Stimulated activated CD4-positive, alpha-beta T cell treated with anti-CD3 and anti-CD28 coated beads, Interleukin-12 subunit alpha, Interleukin-12 subunit beta, amount 100 ng/mL, for 4 hours (primary cell): ENCODE results near the gene PRKAB1.
"Not testable (repeated sequence)": the region's sequence is repeated elsewhere in the genome, so short reads cannot be mapped to it uniquely, and the experiment has no call there.

Source experiments
- DNase-seq: peaks from one replicate; pipeline ENCODE4 v3.0.0-alpha.2; 2020

The PRKAB1 gene, protein sequence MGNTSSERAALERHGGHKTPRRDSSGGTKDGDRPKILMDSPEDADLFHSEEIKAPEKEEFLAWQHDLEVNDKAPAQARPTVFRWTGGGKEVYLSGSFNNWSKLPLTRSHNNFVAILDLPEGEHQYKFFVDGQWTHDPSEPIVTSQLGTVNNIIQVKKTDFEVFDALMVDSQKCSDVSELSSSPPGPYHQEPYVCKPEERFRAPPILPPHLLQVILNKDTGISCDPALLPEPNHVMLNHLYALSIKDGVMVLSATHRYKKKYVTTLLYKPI

DNA sequence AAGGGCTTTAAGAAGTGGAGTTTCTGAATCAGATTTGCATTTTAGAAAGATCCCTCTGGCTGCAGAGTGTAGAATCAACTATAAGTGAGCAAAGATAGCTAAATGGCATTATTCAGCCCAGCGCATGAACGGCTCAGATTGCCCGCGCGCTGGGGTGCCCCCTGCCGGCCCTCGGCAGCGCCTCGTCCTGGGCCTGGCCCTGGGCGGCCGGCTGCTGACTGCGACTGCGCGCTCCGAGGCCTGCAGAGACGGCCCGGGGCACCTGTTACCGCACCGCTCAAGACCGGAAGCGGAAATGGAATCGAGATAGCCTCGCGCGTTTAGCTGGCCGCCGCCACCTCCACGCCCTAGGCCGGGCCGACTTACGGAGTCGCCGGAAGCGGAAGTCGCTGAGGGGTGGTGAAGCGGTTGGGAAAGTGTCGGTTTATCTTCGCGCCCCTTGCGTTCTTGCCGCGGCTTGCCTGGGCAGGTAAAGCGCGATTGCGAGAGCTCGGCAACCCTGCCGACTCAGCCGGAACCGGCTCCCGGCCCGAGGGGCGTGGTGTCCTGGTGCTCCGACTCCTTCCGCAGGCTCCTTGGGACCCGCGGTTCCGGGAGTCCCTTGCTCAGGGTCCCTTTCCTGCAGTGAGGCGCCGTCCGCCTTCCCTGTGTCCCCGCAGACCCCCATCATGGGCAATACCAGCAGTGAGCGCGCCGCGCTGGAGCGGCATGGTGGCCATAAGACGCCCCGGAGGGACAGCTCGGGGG, at the start of gene PRKAB1:
Gene PRKAB1 (plus strand): TSS at position 557 of the 747 bp plus-strand sequence. CDS start 112 bp downstream, at position 669.
- DNase-seq = peak; percentile 94

DNA sequence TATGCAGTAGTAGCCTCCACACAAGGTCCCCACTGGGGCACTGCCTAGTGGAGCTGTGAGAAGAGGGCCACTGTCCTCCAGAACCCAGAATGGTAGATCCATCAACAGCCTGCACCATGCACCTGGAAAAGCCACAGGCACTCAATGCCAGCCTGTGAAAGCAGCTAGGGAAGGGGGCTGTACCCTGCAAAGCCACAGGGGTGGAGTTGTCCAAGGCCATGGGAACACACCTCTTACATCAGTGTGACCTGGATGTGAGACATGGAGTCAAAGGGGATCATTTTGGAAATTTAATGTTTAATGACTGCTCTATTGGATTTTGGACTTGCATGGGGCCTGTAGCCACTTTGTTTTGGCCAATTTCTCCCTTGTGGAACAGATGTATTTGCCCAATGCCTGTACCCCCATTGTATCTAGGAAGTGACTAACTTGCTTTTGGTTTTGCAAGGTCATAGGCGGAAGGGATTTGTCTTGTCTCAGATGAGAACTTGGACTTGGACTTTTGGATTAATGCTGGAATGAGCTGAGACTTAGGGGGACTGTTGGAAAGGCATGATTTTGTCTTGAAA, 49.5 kb upstream of the PRKAB1 start:
- DNase-seq = not testable (repeated sequence)

DNA sequence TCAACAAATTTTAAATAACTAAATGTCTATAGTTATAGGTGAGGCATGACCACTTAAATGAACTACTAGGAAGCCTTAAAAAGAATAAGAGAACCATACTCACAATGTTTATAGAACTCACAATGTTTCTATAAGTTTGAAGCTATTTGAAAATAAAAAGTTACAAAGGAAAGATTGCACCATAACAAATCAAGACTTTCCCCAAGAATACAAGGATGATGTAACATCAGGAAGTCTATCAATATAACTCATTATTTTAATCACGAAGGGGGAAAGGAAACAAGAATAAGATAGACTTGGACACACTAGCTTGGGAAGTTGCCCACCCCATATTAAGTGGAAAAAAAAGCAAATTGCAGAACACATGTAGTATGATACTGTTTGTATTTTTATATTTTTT, 47.4 kb upstream of the PRKAB1 start:
- no peak for DNase-seq

DNA sequence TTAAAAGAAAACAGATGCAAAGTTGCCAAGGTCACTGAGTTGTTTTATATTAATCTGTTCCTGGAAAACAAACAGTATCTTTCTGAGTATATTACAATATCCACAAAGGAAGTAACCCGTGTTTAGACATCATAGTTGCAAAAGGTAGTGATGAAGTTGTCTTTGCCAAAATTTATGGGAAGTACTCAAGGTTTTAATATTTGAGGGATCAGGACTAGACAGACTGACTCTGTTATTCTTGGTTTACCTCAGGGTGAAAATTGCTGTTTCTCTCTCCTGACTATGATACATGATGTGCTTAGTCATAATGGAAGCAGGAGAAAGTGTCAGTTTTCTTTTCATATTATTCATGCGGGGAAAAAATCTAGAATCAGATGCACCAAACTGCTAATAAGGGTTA, 46.1 kb upstream of the PRKAB1 start:
- DNase-seq = no peak

DNA sequence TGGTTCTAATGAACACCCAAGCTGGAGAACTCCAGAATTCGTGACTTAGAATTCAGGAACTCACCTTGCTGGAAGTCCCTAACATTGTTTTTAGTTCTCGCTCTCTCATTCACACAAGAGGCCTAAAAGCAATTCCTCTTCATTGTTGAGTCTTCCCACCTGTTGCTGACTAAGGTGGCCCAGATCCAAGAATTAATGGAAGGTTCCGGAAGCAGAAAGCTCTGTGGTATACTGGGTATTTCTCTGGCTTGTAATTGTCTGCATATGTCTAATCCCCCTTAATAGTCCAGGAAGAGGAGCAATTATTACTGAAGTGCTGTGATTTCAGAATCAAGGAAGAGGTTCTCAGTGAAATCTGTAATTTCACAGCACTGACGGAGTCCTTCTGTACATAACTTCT, 43.0 kb upstream of the PRKAB1 start:
- no peak for DNase-seq

DNA sequence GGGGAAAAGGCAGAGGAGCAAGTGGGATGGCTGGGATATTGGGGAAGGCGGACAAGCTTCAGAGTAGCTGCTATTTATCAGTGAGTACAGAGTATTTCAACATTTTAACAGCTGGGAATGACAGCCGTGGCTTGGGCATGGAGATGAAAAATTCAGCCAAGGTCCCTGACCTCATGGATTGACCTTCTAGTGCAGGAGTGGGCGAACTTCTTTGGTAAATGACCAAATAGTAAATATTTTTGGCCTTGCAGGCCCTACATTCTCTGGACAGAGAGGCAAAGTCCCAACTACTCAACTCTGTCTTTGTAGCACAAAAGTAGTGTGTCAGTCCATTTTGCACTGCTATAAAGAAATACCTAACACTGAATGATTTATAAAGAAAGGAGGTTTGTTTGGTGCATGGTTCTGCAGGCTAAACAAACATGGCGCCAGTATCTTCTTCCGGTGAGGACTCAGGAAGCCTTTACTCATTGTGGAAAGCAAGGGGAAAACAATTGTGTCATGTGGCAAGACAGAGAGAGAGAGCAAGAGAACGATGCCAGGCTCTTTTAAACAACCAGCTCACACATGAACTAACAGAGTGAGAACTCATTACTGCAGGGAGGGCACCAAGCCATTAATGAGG, 40.8 kb upstream of the PRKAB1 start:
- DNase-seq = no peak

DNA sequence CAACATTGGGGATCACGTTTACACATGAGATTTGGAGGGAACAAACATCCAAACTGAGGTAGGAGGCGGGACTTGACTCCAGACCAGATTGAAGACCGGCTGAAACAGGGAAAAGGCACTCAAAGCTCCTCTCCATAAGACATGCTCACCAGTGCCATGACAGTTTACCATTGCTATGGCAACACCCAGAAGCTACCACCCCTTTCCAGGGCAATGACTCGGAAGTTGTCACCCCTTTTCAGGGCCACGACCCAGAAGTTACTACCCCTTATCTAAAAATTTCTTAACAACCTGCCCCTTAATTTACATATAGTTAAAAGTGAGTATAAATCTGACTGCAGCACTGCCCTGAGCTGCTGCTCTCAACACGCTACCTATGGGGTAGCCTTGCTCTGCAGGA, 40.2 kb upstream of the PRKAB1 start:
- no peak for DNase-seq

DNA sequence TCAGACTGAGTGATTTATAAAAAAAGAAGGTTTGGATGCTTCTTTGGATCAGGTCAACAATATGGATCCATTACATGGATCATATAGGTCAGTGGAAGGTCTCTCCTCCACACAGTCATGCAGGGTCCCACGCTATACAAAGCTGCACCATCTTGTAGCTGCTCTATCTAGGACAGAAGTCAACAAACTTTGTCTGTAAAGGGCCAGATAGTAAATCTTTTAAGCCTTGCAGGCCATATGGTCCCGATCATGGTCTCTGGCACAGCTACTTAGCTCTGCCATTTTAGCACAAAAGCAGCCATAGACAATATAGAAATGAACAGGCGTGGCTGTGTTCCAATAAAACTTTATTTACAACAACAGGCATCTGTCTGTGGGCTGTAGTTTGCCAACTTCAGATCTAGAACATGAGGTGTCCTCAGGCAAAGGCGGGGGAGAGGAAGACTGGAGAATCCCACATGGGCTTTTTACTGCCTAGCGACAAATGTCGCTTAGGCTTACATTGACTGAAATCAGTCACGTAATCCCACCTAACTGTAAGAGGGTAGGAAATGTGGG, 37.6 kb upstream of the PRKAB1 start:
- no peak for DNase-seq

DNA sequence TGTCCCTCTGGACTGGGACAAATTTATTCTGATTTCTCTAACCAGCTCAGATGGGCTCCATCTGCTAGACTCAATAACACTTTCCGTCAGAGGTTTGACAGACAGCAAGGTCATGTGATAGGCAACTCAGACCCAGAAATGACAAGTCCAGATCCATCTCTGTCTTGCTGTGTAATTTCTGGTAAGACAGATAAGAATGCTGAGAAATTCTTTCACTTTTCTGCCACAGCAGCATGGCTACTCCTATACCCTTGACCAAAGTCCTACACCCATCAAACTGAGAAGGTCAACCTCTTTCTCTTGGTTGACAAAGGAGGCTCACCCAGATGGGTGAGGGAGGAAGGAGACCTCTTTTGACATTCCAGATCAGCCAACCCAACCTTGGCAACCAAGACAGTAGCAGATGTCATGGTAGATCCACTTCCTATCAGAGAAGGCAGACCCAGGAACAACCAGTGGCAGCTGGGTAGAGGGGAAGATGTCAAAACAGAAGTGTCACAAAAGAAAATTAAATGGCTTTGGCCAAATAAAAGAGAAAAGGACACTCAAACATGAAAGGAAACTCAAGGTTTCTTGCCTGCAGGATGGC, 36.9 kb upstream of the PRKAB1 start:
- no peak for DNase-seq

DNA sequence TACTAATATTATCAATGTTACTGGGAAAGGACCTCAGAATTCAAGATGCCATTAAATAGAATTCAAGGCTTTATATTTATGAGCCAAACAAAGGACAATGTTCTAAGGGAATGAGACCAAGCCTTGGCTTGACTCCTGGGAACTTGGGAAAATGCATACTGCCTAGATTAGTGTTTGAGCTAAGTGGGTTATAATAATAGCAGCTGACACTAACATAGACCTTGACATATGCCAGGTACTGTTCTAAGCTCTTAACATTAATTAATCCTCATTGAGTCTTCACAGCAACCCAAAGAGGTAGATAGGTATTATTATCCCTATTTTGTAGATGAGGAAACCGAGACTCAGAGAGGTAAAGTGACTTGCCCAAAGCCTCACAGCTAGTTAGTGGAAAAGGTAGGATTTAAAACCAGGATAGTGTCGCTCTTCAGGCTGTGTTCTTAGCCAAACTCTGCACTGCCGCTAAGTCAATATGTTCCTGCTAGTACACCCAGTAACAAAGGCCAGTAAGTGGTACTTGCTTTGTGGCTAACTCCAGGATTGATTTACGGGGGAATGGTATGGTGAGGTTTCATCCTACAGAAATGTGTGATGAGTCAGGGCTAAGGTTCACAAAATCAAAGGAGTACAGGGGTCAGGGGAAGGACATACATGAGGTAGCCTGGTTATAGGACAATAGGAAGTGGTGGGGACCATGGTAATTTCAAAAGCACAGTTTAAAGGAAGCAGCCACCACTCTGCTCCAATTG, 35.8 kb upstream of the PRKAB1 start:
- no peak for DNase-seq

DNA sequence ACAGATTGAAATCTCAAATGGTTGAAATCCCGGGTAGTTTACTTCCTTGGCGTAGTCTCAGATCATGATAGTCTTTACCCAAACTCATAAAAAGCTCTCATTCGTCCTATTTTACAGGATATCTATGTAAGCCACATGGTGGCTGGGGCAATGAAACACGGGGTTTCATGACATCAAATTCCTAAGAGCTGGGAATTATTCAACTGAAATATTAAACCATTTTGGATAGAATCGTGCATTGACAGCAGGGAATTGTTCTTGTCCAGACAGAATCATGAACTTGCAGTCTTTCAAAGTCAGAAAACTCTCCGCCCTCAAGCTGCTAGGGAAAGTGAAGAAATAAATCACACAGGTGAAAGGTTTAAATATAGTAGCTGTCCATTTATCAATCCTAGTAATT, 33.2 kb upstream of the PRKAB1 start:
- DNase-seq = no peak

DNA sequence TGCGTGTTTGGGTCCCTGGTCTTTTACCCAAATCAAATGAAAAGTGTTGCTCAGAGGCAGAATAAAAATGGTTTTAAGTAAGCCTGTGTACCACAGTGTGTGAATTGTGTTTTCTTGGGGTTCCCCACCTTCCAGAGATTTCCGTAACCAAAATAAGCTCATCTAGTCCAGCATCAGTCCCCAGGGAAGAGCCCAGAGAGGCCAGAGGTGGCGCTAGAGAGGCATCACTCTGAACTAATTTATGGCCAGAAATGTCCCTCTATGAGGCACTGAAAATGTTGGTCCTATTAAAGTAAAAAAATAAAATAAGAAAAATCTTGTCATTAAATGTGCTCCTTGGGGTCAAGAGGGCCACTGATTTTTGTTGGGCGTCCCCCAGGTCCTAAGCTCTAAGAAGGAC, 24.9 kb upstream of the PRKAB1 start:
- no peak for DNase-seq

DNA sequence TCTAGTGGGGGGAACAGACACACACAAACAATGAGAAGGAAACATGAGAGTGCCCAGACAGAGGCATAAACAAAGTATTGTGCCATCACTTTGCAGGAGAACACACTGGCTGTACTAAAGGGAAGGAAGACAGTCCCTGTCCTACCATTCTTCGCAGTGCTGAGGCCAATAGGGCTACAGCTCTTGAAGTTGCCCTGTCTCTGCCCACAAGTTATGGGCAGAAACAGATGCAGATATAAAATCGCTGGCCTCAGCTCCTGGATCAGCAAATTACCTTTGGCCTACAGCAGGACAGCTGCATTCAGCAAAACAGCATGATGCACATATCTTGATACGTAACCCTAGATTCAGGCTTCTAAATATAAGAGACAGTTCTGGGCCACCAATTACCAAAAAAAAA, 23.0 kb upstream of the PRKAB1 start:
- no peak for DNase-seq

DNA sequence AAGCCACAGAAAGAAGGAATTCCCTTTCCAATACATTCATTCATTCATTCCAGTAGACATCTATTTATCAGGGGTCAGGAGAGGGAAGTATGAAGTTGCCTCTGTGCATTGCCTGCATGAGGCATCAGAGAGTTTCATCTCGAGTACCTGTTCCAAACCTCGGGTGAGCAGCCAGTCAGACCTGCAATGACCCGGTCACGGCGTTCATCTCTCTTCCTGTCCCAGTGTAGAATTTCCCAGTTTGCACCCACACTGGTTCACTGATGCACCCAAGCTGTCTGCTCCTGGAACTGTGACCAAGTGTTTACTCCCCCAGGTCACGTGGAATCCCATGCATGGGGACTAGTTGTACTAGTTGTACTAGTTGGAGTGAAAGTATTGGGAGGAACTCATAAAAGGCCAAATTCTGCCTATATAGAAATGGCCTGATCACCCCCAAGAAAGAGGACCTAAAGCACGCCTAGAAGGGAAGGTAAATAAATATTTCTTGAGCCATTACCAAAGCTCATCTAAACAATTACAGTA, 22.3 kb upstream of the PRKAB1 start:
- no peak for DNase-seq

DNA sequence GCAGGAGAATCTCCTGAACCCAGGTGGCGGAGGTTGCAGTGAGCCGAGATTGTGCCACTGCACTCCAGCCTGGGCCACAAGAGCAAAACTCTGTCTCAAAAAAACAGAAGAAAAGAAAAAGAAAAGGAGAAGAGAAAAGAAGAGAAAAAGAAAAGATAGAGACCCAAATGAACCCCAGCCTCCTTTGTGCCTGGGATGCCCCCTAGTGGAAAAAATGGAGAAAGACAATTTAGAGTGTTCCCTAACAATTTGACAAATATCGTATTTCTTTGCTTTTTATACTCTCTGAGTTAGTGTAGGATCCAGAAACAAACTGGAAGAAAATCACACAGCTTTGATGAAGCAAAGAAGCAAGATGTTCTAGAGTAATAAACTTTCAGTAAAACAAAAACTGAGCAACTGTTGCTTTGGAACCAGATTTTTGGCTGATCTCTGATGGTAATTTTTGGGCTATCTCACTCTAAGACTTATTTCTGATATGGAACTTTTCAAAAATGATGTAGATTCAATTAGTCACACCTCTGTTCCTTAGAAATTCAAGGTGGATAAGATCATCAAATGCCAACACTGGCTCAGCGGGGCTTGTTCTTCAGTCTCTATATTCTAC, 18.6 kb upstream of the PRKAB1 start:
- DNase-seq = no peak

DNA sequence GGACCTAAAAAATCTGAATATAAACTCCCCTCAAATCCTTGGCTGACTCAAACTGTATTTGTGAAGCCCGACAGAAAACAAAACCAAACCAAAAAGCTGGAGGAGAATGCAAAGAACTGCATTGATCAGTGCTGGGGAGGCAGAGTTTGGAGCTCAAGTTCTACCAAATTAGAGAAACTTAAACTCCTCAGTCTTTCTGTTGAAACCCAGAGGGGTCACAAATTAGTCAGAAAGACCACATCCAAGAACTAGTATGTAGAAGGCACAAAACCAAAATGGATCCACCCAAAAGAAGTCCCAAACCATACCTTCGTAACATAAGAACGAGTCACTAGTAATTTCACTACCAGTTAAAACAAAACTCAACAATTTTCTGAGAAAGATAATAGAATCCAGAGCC, 15.3 kb upstream of the PRKAB1 start:
- DNase-seq = no peak

DNA sequence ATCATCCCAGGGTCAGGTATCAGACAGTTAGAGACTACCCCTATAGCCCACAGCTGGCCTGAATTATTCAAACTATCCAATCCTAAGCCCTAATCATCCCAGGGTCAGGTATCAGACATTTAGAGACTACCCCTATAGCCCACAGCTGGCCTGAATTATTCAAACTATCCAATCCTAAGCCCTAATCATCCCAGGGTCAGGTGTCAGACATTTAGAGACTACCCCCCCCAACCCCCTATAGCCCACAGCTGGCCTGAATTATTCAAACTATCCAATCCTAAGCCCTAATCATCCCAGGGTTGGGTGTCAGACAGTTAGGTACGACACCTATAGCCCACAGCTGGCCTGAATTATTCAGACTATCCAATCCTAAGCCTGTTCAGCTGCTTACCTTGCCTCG, 10.9 kb upstream of the PRKAB1 start:
- DNase-seq = not testable (repeated sequence)

DNA sequence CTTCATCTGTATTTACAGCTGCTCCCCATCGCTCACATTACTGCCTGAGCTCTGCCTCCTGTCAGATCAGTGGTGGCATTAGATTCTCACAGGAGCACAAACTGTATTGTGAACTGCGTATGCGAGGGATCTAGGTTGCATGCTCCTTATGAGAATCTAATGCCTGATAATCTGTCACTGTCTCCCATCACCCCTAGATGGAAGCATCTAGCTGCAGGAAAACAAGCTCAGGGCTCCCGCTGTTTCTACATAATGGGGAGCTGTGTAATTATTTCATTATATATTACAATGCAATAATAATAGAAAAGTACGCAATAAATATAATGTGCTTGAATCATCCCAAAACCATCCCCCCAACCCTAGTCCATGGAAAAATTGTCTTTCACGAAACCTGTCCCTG, 9.8 kb upstream of the PRKAB1 start:
- DNase-seq = not testable (repeated sequence)

DNA sequence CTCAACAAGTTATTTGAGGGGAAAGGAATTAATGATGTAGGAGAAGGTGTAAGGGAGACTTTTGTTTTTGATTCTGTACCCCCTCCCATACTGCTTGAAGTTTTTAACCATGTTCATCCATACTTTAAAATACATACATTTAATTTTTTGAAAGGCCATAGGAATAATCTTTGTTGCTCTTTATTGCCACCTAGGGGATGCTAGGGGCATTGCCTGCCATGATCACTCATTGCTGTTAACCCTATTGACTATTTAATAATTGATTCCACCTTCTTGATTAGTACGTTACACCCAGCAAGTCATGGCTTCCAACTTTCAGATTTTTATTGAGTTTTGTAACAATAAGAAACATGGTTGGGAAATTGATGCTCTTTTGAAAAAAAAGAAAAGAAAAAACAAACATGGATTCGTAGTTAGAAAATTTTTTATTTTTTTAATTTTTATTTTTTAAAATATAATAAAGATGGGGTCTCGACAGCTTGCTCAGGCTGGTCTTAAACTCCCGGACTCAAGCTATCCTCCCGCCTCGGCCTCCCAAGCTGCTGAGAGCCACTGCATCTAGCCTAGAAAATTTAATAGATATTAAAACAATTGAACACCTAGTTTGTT, 8.5 kb upstream of the PRKAB1 start:
- DNase-seq = peak; percentile 28

DNA sequence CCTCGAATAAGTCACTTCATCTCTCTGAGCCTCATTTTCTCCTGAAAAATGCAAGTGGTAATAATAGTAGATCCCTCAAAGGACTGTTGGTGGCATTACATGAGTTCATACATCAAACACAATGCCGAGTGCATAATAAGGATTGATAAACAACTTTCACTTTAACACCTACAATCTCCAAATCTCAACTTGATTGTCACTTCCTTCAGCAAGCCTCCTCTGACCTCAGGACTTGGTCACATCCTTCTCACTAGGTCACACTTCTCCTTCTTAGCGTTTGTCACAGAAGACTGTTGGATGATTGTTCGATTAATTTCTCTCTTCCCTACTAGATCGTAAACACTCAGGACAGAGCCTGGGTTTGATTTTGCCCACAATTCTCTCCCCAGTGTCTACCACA, 7.9 kb upstream of the PRKAB1 start:
- DNase-seq = no peak

DNA sequence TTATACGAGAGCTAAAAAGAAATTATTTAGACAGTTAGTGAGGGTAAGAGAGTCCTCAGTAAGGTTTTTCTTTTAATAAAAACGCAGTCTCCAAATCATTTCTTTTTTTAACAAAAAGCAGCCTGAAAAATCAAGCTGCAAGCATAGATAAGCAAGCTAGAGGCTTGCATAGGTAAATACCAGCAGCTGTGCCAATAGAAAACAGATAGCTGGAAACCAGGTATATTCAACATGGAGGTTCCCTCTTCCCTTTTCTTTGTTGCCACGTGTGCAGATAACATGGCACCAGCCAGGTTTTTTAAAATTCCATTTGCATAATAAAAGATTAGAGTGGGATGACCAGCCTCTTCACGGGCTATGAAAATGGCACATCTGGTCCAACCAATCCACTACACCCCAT, 6.1 kb upstream of the PRKAB1 start:
- no peak for DNase-seq
